H9 (cell line): ENCODE data around the gene LRRC28. TPM values are rescaled to one million over a fixed set of nuclear protein-coding genes. Genes with fewer than 3 reads are reported as not detected.
A peak's percentile ranks its signal among the peaks of the same experiment; 100 is the strongest.

Source experiments
- DNase-seq: peaks from one replicate; pipeline ENCODE4 v3.0.0-alpha.2; 2017
- H2AFZ ChIP-seq: one replicate; pipeline ENCODE4 v1.6.1; 2013; ENCODE audit warnings: mild to moderate bottlenecking, low read length, control low read depth, moderate library complexity
- H2AK5ac ChIP-seq: 2 replicates; pipeline ENCODE4 v1.6.1; 2013; ENCODE audit warnings: low read length, control low read depth, mixed read lengths; ENCODE audit not compliant: insufficient read length
- H2BK120ac ChIP-seq: one replicate; pipeline ENCODE4 v1.6.1; 2013; ENCODE audit warnings: low read depth, mild to moderate bottlenecking, low read length, control low read depth, inconsistent platforms; ENCODE audit not compliant: poor library complexity, severe bottlenecking
- H2BK12ac ChIP-seq: 2 replicates; pipeline ENCODE4 v1.6.1; 2013; ENCODE audit warnings: low read length, control low read depth, mixed read lengths, low read depth; ENCODE audit not compliant: insufficient read length
- H2BK15ac ChIP-seq: 2 replicates; pipeline ENCODE4 v1.6.1; 2013; ENCODE audit warnings: low read depth, low read length, control low read depth
- H2BK20ac ChIP-seq: one replicate; pipeline ENCODE4 v1.6.1; 2013; ENCODE audit warnings: low read depth, mild to moderate bottlenecking, low read length, control low read depth, inconsistent platforms; ENCODE audit not compliant: poor library complexity, severe bottlenecking
- H2BK5ac ChIP-seq: 2 replicates; pipeline ENCODE4 v1.6.1; 2013; ENCODE audit warnings: low read length, control low read depth, mixed read lengths; ENCODE audit not compliant: insufficient read length
- H3K14ac ChIP-seq: 2 replicates; pipeline ENCODE4 v1.6.1; 2013; ENCODE audit warnings: low read length, control low read depth; ENCODE audit not compliant: insufficient read depth
- H3K18ac ChIP-seq: 2 replicates; pipeline ENCODE4 v1.6.1; 2013; ENCODE audit warnings: low read depth, mild to moderate bottlenecking, mixed read lengths, low read length, control low read depth; ENCODE audit not compliant: insufficient read length
- H3K23ac ChIP-seq: 2 replicates; pipeline ENCODE4 v1.6.1; 2013; ENCODE audit warnings: low read length, control low read depth, mixed read lengths, low read depth; ENCODE audit not compliant: insufficient read length
- H3K23me2 ChIP-seq: 2 replicates; pipeline ENCODE4 v1.6.1; 2013; ENCODE audit warnings: low read depth, mild to moderate bottlenecking, mixed read lengths, low read length, control low read depth; ENCODE audit not compliant: insufficient read length, poor library complexity, severe bottlenecking
- H3K27ac ChIP-seq: 2 replicates; pipeline ENCODE4 v1.5.1; 2013; ENCODE audit warnings: low read length, control low read depth, mixed read lengths, low read depth; ENCODE audit not compliant: insufficient read length
- H3K27me3 ChIP-seq: 2 replicates; pipeline ENCODE4 v1.6.1; 2013; ENCODE audit warnings: low read length, control low read depth, inconsistent platforms; ENCODE audit not compliant: insufficient read depth
- H3K4ac ChIP-seq: 2 replicates; pipeline ENCODE4 v1.6.1; 2013; ENCODE audit warnings: low read depth, mild to moderate bottlenecking, control low read depth, inconsistent platforms, low read length, moderate library complexity
- H3K4me1 ChIP-seq: 2 replicates; pipeline ENCODE4 v1.6.1; 2013; ENCODE audit warnings: low read length, control low read depth, inconsistent platforms; ENCODE audit not compliant: insufficient read depth
- H3K4me2 ChIP-seq: 2 replicates; pipeline ENCODE4 v1.6.1; 2013; ENCODE audit warnings: low read length, control low read depth, mixed read lengths; ENCODE audit not compliant: insufficient read length, insufficient read depth
- H3K56ac ChIP-seq: 2 replicates; pipeline ENCODE4 v1.6.1; 2013; ENCODE audit warnings: low read depth, mild to moderate bottlenecking, mixed read lengths, low read length, control low read depth; ENCODE audit not compliant: insufficient read length
- H3K79me1 ChIP-seq: 2 replicates; pipeline ENCODE4 v1.6.1; 2013; ENCODE audit warnings: low read depth, mild to moderate bottlenecking, moderate library complexity, low read length, control low read depth, inconsistent platforms; ENCODE audit not compliant: insufficient read depth, poor library complexity, severe bottlenecking
- H3K79me2 ChIP-seq: 2 replicates; pipeline ENCODE4 v1.6.1; 2013; ENCODE audit warnings: low read length, control low read depth, inconsistent platforms; ENCODE audit not compliant: insufficient read depth
- H3K9ac ChIP-seq: 2 replicates; pipeline ENCODE4 v1.6.1; 2013; ENCODE audit warnings: low read length, control low read depth, mixed read lengths; ENCODE audit not compliant: insufficient read length; ENCODE audit errors: extremely low read depth
- H3K9me3 ChIP-seq: one replicate; pipeline ENCODE4 v1.6.1; 2013; ENCODE audit warnings: low read depth, low read length, inconsistent platforms; ENCODE audit not compliant: control insufficient read depth
- H3T11ph ChIP-seq: one replicate; pipeline ENCODE4 v1.6.1; 2013; ENCODE audit warnings: mild to moderate bottlenecking, low read length, control low read depth, inconsistent platforms
- H4K20me1 ChIP-seq: one replicate; pipeline ENCODE4 v1.6.1; 2013; ENCODE audit not compliant: control insufficient read depth, insufficient read length, insufficient read depth
- H4K5ac ChIP-seq: 2 replicates; pipeline ENCODE4 v1.6.1; 2013; ENCODE audit warnings: low read depth, mild to moderate bottlenecking, mixed read lengths, low read length, control low read depth; ENCODE audit not compliant: insufficient read length
- H4K8ac ChIP-seq: replicated peaks from 2 replicates; pipeline ENCODE4 v1.6.1; 2013; ENCODE audit warnings: low read length, control low read depth, mixed read lengths, low read depth; ENCODE audit not compliant: insufficient read length
- H4K91ac ChIP-seq: 2 replicates; pipeline ENCODE4 v1.6.1; 2013; ENCODE audit warnings: low read depth, mild to moderate bottlenecking, moderate library complexity, mixed read lengths, low read length, control low read depth; ENCODE audit not compliant: insufficient read length
- H3K27ac Mint-ChIP-seq, 3 experiments: 2 replicates in 2 of 3; 3 replicates in 1 of 3; pipeline ENCODE4 v1.8.0; 2020 to 2021; ENCODE audit warnings: mixed read lengths in 3 of 3, mild to moderate bottlenecking in 1 of 3, moderate library complexity in 1 of 3
- H3K27me3 Mint-ChIP-seq: 2 replicates; pipeline ENCODE4 v1.8.0; 2021; ENCODE audit warnings: low read depth, mild to moderate bottlenecking, moderate library complexity, mixed read lengths
- H3K36me3 Mint-ChIP-seq, 3 experiments: 2 replicates in 2 of 3; 3 replicates in 1 of 3; pipeline ENCODE4 v1.8.0; 2020 to 2021; ENCODE audit warnings: low read depth in 3 of 3, mixed read lengths in 3 of 3; ENCODE audit not compliant: insufficient read depth in 1 of 3
- H3K4me1 Mint-ChIP-seq, 2 experiments: 2 replicates each; pipeline ENCODE4 v1.8.0; 2020; ENCODE audit warnings: mixed read lengths in 2 of 2
- H3K4me3 Mint-ChIP-seq, 2 experiments: 2 replicates in 1 of 2; 3 replicates in 1 of 2; pipeline ENCODE4 v1.8.0; 2020 to 2021; ENCODE audit warnings: mild to moderate bottlenecking in 2 of 2, mixed read lengths in 2 of 2, moderate library complexity in 1 of 2
- H3K9me3 Mint-ChIP-seq, 2 experiments: 2 replicates in 1 of 2; 3 replicates in 1 of 2; pipeline ENCODE4 v1.8.0; 2020; ENCODE audit warnings: mild to moderate bottlenecking in 2 of 2, mixed read lengths in 2 of 2, moderate library complexity in 1 of 2
- whole genome bisulfite sequencing: extraction: QIAGEN DNeasy Blood & Tissue Kit; methylation state at CpG from one replicate; pipeline ENCODE4 v1.1.7; 2013; ENCODE audit warnings: missing lambda C conversion rate, low lambda C conversion rate, mixed read lengths; ENCODE audit not compliant: insufficient read length; ENCODE audit errors: extremely low coverage; 5-methylcytosine and 5-hydroxymethylcytosine counted together
- total RNA-seq: library from RNA; stranded (reverse); gene quantifications from 2 replicates; pipeline ENCODE4 v1.2.1, GENCODE V29; 2021
- TF ChIP-seq, protein P1 (sequence below): fragments of 200-600 bp; sonication (generic); conservative IDR thresholded peaks from 3 replicates; pipeline ENCODE4 v1.8.0; 2021; ENCODE audit warnings: antibody characterized with exemption, mild to moderate bottlenecking

LRRC28 gene
- total RNA-seq, 1 experiment from 2014 or later, result 17.6 TPM

DNA sequence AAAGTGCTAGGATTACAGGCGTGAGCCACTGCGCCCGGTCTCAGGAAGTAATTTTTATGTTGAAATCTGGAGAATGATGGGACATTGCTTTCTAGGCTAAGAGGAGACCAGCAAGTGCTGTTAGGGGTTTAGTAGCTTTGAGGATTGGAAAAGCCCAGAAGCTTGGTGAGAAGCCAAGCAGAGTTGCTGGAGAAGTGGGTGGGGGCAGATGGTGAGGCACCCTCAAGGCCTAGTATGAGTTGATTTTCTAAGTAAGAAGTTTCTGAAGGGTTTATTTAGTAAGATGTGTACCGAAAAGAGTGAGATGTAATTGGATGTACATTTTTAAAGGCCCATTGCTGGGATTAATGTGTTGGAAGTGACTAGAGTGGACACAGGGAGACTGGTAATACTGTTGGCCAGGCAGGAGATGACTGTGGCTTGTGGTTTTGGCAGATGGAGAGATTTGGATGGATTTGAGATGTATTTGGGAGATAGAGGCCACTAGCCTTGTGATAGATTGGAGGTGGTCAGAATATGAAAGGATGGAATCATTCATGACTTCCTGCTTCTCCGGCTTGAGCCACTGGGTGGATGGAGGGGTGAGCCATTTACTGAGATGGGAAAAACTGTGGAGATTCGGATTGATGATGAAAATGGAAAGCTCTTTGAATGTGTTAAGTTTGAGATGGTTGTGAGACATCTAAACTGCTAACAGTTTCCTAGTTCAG, 2.3 kb downstream of the LRRC28 start:
- no peak overlapping the region for H3K4me3 Mint-ChIP-seq

More for the DNA sequence above, 2.3 kb downstream of the LRRC28 start:
- Histone ChIP-seq H4K20me1 (no peaks in the 10 kb centered on the region), H2BK15ac (no peak overlapping the region), H2BK5ac (no peak overlapping the region), H3K56ac (no peak overlapping the region), H2BK12ac (no peak overlapping the region), H3K79me1 (no peaks in the 10 kb centered on the region), H3K4me2 (no peak overlapping the region), H3K4me1 (no peaks in the 10 kb centered on the region; the same call in 1 of the 2 replicates), H4K5ac (no peak overlapping the region), H2BK20ac (no peak overlapping the region), H4K8ac (no peak overlapping the region), H3K4ac (no peak overlapping the region), H3K27me3 (no peaks in the 10 kb centered on the region), H3T11ph (no peak overlapping the region), H3K18ac (no peak overlapping the region), H3K27ac (no peak overlapping the region), H2BK120ac (no peak overlapping the region), H3K79me2 (no peaks in the 10 kb centered on the region; the same call in 1 of the 2 replicates), H2AK5ac (no peak overlapping the region), H3K9me3 (no peaks in the 10 kb centered on the region), H3K23me2 (peaks cover 3% of the 10 kb centered on the region), H4K91ac (no peak overlapping the region), H3K9ac (no peak overlapping the region), H2AFZ (no peak overlapping the region), H3K23ac (no peak overlapping the region), H3K14ac (no peak overlapping the region)
- WGBS, result 100% methylated on average over 1 of the region's 6 CpGs
- peak overlapping the region in 1 of 3 experiments; percentile 55; a peak in 2 of 7 replicates for H3K27ac Mint-ChIP-seq
- no peaks in the 10 kb centered on the region for H3K9me3 Mint-ChIP-seq
- no peaks in the 10 kb centered on the region for H3K27me3 Mint-ChIP-seq
- H3K4me1 Mint-ChIP-seq, result peaks cover 16 to 17% of the 10 kb centered on the region in 2 experiments; a peak in 3 of 4 replicates
- no peak for DNase-seq
- TF ChIP-seq, protein P1, sequence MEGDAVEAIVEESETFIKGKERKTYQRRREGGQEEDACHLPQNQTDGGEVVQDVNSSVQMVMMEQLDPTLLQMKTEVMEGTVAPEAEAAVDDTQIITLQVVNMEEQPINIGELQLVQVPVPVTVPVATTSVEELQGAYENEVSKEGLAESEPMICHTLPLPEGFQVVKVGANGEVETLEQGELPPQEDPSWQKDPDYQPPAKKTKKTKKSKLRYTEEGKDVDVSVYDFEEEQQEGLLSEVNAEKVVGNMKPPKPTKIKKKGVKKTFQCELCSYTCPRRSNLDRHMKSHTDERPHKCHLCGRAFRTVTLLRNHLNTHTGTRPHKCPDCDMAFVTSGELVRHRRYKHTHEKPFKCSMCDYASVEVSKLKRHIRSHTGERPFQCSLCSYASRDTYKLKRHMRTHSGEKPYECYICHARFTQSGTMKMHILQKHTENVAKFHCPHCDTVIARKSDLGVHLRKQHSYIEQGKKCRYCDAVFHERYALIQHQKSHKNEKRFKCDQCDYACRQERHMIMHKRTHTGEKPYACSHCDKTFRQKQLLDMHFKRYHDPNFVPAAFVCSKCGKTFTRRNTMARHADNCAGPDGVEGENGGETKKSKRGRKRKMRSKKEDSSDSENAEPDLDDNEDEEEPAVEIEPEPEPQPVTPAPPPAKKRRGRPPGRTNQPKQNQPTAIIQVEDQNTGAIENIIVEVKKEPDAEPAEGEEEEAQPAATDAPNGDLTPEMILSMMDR, result no peak
- H3K36me3 Mint-ChIP-seq, result peaks cover 0 to 5% (median 2%) of the 10 kb centered on the region in 3 experiments; a peak in 1 of 7 replicates
